Non-pigmented ciliary epithelial cell (primary cell): ENCODE data around the gene TRAM2.

Source experiments
- DNase-seq: peaks from one replicate; pipeline ENCODE4 v3.0.0-alpha.2; 2010; ENCODE audit warnings: low read depth

TRAM2 gene

GRCh38 chr6:52595000-52595795 lies 18.3 kb upstream of the TRAM2 start:
- DNase-seq: peak; percentile 87

GRCh38 chr6:52594221-52594620 lies 17.4 kb upstream of the TRAM2 start:
- no peak for DNase-seq

- no peak for DNase-seq
These were observed 15.0 kb upstream of the TRAM2 start for GRCh38 chr6:52591832-52592231.

GRCh38 chr6:52590152-52590891 lies 13.5 kb upstream of the TRAM2 start:
- no peak for DNase-seq

GRCh38 chr6:52588710-52589091 lies 11.8 kb upstream of the TRAM2 start:
- DNase-seq: no peak

- DNase-seq: no peak
These were observed 11.3 kb upstream of the TRAM2 start for GRCh38 chr6:52588087-52588709.

- DNase-seq: no peak
These were observed 10.1 kb upstream of the TRAM2 start for GRCh38 chr6:52587001-52587400.

- no peak for DNase-seq
These were observed 7.3 kb upstream of the TRAM2 start for GRCh38 chr6:52584203-52584602.

GRCh38 chr6:52582996-52583395 lies 6.1 kb upstream of the TRAM2 start:
- no peak for DNase-seq

- no peak for DNase-seq
These were observed 5.6 kb upstream of the TRAM2 start for GRCh38 chr6:52582446-52582845.

- DNase-seq: no peak
These were observed 4.0 kb upstream of the TRAM2 start for GRCh38 chr6:52580905-52581304.

- DNase-seq: no peak
These were observed 2.3 kb upstream of the TRAM2 start for GRCh38 chr6:52579006-52579660.

GRCh38 chr6:52577778-52578463 lies 1.1 kb upstream of the TRAM2 start:
- no peak for DNase-seq

- DNase-seq: no peak
These were observed 353 bp downstream of the TRAM2 start for GRCh38 chr6:52576392-52577021.

- no peak for DNase-seq
These were observed 837 bp downstream of the TRAM2 start for GRCh38 chr6:52576054-52576391.

GRCh38 chr6:52575502-52575892 lies 1.4 kb downstream of the TRAM2 start:
- no peak for DNase-seq

- no peak for DNase-seq
These were observed 2.0 kb downstream of the TRAM2 start for GRCh38 chr6:52574709-52575501.

GRCh38 chr6:52573295-52573694 lies 3.6 kb downstream of the TRAM2 start:
- no peak for DNase-seq

- no peak for DNase-seq
These were observed 4.3 kb downstream of the TRAM2 start for GRCh38 chr6:52572536-52572935.

GRCh38 chr6:52571099-52571755 lies 5.6 kb downstream of the TRAM2 start:
- DNase-seq: no peak
